ENCODE data around the gene DPP6. TPM values are rescaled to one million over a fixed set of nuclear protein-coding genes. Genes with fewer than 3 reads are reported as not detected.

Gene DPP6
- total RNA-seq, 2 donors from 2014 or later: 0.05 to 38.7 TPM

- WGBS: 43% methylated on average over 15 of the region's 28 CpGs
- no peaks in the 10 kb centered on the region for H3K9me3 ChIP-seq
- no peak for TF ChIP-seq CTCF (IDR thresholded peaks at IDR 0.05)
- H3K27ac ChIP-seq: no peak overlapping the region
- H3K4me3 ChIP-seq: no peak overlapping the region
- no peaks in the 10 kb centered on the region for H3K27me3 ChIP-seq (replicated peaks; ENCODE audit: insufficient read depth)
- H3K36me3 ChIP-seq: no peaks in the 10 kb centered on the region
- DNase-seq (ENCODE audit: low spot score): no peak
- no peaks in the 10 kb centered on the region for H3K4me1 ChIP-seq (replicated peaks)
- intact Hi-C loops (cut with DNase I): no loop called here
Observed at GRCh38 chr7:154892459-154892858, 840.3 kb downstream of the DPP6 start.

GRCh38 chr7:154896076-154896475 is 843.9 kb downstream of the DPP6 start:
- H3K27me3 ChIP-seq (replicated peaks; ENCODE audit: insufficient read depth): no peaks in the 10 kb centered on the region
- intact Hi-C loops (cut with DNase I): no loop called here
- DNase-seq (ENCODE audit: low spot score): no peak
- no peaks in the 10 kb centered on the region for H3K4me1 ChIP-seq (replicated peaks)
- H3K36me3 ChIP-seq: no peaks in the 10 kb centered on the region
- WGBS: 91% methylated on average over 11 of the region's 11 CpGs
- TF ChIP-seq POLR2AphosphoS5 (IDR thresholded peaks at IDR 0.05): no peak
- no peak for TF ChIP-seq POLR2A (IDR thresholded peaks at IDR 0.05)
- TF ChIP-seq CTCF (IDR thresholded peaks at IDR 0.05): no peak
- H3K9me3 ChIP-seq: no peaks in the 10 kb centered on the region
- H3K27ac ChIP-seq: no peak overlapping the region
- H3K4me3 ChIP-seq: no peak overlapping the region

- 88% methylated on average over 24 of the region's 24 CpGs for WGBS
- no peaks in the 10 kb centered on the region for H3K4me1 ChIP-seq (replicated peaks)
- DNase-seq (ENCODE audit: low spot score): no peak
- no peak overlapping the region for H3K4me3 ChIP-seq
- H3K9me3 ChIP-seq: no peaks in the 10 kb centered on the region
- intact Hi-C loops (cut with DNase I): no loop called here
- H3K27ac ChIP-seq: no peak overlapping the region
- no peaks in the 10 kb centered on the region for H3K36me3 ChIP-seq
- H3K27me3 ChIP-seq (replicated peaks; ENCODE audit: insufficient read depth): no peaks in the 10 kb centered on the region
- TF ChIP-seq POLR2A (IDR thresholded peaks at IDR 0.05): no peak
- TF ChIP-seq CTCF (IDR thresholded peaks at IDR 0.05): no peak
- no peak for TF ChIP-seq POLR2AphosphoS5 (IDR thresholded peaks at IDR 0.05)
Observed at GRCh38 chr7:154898973-154899855, 847.0 kb downstream of the DPP6 start.

- Histone ChIP-seq H3K36me3 (no peaks in the 10 kb centered on the region), H3K9me3 (no peaks in the 10 kb centered on the region), H3K27ac (no peak overlapping the region), H3K4me3 (no peak overlapping the region), H3K27me3 (replicated peaks; ENCODE audit: insufficient read depth) (no peaks in the 10 kb centered on the region), H3K4me1 (replicated peaks) (no peaks in the 10 kb centered on the region)
- TF ChIP-seq POLR2AphosphoS5 (IDR thresholded peaks at IDR 0.05) (no peak), POLR2A (IDR thresholded peaks at IDR 0.05) (no peak), CTCF (IDR thresholded peaks at IDR 0.05) (no peak)
- DNase-seq (ENCODE audit: low spot score): no peak
- WGBS: 67% methylated on average over 5 of the region's 5 CpGs
- intact Hi-C loops (cut with DNase I): loop anchor here (5.0 kb wide), 1 partner anchor 642 kb away; no protein-coding TSS in a partner anchor
Observed at GRCh38 chr7:154899862-154900261, 847.7 kb downstream of the DPP6 start.

- intact Hi-C loops (cut with DNase I): loop anchor here (5.0 kb wide), 1 partner anchor 640 kb away; no protein-coding TSS in a partner anchor
- no peaks in the 10 kb centered on the region for H3K9me3 ChIP-seq
- no peaks in the 10 kb centered on the region for H3K36me3 ChIP-seq
- H3K4me1 ChIP-seq (replicated peaks): no peaks in the 10 kb centered on the region
- 76% methylated on average over 6 of the region's 6 CpGs for WGBS
- DNase-seq (ENCODE audit: low spot score): no peak
- H3K27ac ChIP-seq: no peak overlapping the region
- no peak overlapping the region for H3K4me3 ChIP-seq
- no peak for TF ChIP-seq POLR2A (IDR thresholded peaks at IDR 0.05)
- TF ChIP-seq POLR2AphosphoS5 (IDR thresholded peaks at IDR 0.05): no peak
- TF ChIP-seq CTCF (IDR thresholded peaks at IDR 0.05): no peak
- H3K27me3 ChIP-seq (replicated peaks; ENCODE audit: insufficient read depth): no peaks in the 10 kb centered on the region
Observed at GRCh38 chr7:154902600-154903082, 850.4 kb downstream of the DPP6 start.
